HG03520 (cell line): ENCODE measurements around the gene MAD1L1.

ENCODE experiments used
- ATAC-seq: cut with Tn5 transposase; IDR thresholded peaks from one replicate; pipeline ENCODE4 v1.9.1; 2021; ENCODE audit warnings: mild to moderate bottlenecking, moderate library complexity; ENCODE audit not compliant: unreplicated experiment

Gene MAD1L1

DNA sequence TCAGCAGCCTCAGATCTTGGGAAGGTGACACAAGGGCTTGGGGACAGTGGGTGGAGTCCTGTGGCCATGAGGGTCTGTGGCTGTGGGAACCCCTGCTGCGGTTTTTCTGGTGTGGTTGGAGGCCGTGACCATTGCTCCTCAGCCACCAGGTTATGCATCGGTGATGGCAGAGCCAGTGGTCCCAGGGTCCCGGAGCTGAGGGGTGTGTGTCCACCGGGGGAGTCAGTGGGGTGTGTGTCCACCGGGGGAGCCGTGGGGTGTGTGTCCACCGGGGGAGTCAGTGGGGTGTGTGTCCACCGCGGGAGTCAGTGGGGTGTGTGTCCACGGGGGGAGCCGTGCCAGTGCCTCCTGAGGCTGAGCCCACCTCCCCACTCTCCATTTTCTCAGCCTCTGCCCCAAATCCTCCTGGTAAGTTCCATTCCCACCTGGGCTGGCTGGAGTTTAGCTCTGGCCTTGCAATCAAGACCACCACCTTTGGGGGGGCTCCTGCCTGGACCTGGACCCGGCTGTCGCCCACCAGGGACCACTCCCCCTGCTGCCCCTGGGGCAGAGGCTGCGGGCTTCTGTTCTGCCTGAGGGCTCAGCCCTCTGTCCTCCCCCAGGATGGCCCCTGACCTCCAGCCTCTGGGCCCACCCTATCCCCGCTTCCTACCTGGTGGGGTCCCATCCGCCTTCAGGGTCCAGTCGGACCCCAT, 419.2 kb downstream of the MAD1L1 start:
- ATAC-seq = no peak

DNA sequence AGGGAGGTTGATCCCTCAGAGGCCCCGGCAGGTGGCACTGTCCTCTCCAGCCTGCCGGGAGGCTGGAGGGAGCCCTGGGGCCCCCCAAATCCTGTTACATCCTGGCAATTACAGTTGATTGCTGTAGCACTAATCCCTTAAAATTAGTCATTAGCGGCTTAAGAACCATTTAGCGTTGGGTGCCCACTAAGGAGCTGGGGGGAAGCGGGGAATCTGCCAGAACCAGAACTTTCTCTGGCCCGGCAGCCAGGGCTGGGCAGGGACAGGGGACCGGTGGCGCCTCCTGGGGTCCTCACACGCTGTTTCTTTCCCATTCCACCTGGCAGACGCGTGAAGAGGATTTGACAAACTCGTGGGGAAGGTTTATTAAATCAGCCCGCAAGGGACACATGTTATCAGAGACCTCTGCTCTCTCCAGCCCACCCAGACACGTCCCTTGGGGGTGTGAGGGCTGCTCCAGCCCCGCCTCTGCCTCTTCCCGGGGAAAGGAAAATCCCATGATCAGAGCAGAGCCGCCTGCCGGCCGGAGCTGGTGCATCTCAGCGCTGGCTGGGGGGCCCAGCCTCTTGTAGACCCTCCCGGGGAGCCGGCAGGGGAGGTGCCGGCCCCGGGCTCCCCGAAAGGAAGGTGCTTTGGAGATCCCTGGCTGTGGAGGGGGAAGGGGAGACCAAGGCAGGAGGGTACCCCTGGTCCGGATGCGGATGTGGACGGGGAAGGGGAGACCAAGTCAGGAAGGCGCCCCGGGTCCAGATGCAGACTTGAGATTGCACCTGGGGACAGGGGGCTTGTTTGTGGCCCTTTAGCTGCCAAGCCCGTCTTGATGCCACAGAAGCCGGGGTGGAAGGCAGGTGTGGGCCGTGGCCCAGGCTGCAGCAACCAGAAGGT, 420.0 kb downstream of the MAD1L1 start:
- ATAC-seq = no peak

DNA sequence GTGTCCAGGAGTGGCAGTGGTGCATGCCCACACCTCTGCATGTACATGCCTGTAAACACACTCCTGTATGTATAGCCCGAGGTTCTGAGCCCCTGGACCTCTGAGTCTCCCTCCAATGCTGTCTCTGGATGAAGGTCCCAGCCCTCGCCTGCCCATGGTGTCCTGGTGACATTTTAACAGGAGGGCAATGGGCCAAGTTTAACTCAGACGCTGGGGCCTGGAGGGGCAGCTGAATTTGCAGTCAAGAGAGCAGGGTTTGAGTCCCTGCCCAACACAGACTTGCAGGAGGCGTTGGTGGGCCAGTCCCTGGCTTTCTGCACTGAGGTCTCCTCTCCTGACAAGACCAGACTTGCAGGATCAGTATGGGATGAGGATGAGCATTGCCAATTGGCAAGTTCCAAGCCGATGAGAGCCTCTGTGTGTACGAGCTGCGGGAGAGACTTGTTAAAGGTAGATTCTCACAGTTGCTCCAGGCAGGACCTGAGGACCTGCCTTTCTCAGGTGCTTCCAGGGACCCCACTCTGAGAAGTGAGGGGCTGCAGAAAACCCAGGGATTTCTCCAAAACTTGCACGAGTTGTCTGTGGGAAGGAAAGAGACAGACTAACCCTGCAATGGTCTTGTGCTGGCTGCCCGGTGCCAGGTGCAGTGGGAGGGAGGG, 420.8 kb downstream of the MAD1L1 start:
- no peak for ATAC-seq

DNA sequence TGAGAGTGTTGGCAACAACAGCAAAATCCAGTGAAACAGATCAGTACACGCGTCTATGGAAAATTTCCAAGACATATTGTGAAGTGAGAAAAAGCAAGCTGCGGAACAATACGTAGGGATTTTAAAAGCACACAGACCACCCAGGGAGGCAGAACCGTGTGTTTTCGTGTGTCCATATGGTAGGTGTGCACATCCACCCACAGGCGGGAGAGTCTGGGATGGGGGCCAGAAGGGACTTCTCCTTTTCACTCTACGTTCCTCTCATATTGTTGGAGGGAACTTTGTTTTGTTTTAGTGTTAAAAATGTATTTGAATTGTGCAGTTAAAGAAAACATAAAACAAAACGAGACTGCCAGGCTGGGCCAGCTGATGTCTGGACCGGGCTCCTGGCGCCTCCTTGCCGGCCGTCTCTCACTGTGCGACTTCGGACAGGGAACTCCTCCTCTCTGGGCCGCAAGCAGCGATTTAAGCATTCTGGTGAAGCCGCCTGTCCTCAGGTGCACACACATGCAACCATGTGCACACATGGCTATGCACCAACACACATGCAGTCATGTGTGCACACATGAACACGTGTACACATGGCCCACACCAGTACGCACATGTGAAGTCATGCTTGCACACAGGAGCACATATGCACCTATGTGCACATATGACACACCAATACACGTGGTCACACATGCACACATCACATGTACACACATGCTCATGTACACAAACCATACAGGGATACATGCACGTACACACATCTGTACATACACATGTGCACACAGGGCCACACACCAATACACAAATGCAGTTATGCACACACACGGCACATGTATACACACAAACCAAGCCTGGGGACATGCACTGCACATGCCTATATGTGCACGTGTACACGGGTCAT, 421.5 kb downstream of the MAD1L1 start:
- ATAC-seq = no peak

DNA sequence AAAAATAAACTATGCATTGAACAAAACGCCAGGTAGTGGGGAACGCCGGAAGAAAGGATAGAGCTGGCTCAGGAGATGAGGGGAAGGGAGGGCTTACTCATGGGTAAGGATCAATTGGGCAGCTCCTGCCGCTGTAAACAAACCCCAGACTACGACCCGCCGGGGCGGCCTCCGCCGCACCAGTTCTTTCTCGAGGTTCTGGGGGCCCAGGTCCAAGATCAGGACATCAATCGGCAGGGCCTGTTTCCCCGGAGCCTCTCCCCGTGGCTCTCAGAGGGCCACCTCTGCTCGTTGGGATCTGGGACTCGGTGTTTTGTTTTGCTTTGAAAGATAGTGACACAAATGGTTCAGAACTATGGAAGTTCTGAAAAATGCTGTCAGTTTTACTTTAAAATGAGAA, 422.2 kb downstream of the MAD1L1 start:
- ATAC-seq = no peak

DNA sequence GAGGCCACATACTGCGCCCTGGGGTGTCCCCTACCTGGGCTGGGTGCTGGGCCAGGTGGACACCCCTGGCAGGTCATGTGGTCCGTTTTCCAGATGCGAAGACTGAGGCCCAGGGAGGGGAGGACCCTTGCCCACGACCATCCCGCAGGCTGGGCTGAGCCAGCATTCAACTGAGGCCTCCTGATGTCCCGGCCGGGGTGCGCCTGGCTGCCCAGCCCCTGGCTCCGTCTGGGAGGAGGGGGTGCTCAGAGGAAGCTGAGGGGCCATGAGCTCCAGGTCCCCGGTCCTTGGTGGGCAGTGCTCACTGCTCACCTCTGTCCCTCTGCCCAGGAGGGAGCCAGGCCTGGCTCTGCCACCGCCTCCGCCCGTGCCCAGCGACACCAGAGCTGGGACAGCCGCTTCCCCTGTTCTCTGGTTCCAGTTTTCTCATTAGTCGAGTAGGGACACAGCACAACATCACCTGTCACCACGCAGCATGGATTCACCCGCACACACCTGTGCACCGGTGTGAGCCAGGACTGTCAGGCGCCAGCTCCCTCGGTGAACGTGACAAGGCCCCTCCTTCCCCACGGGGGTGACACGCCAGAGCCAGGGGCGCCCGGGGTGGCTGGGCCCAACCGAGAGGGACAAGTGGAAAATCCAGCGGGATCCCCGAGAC, 423.0 kb downstream of the MAD1L1 start:
- ATAC-seq = no peak

DNA sequence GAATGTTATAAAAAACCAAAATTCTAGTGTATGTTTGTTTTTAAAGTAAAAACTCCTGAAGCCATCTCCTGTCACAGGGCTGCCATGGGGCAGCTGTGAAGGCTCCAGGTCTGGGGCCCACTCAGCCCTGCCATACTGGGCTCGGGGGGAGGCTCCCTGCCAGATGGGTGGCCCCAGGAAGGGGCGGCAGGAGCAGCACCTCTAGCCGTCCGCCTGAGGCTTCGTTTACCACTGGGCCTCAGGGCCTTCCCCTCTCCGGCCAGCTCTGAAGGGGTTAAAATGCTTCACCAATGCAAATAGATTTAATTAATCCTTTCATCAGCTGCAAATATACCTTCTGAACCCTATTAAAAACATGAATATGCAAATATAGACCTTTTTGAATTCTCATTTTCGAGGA, 423.7 kb downstream of the MAD1L1 start:
- no peak for ATAC-seq

DNA sequence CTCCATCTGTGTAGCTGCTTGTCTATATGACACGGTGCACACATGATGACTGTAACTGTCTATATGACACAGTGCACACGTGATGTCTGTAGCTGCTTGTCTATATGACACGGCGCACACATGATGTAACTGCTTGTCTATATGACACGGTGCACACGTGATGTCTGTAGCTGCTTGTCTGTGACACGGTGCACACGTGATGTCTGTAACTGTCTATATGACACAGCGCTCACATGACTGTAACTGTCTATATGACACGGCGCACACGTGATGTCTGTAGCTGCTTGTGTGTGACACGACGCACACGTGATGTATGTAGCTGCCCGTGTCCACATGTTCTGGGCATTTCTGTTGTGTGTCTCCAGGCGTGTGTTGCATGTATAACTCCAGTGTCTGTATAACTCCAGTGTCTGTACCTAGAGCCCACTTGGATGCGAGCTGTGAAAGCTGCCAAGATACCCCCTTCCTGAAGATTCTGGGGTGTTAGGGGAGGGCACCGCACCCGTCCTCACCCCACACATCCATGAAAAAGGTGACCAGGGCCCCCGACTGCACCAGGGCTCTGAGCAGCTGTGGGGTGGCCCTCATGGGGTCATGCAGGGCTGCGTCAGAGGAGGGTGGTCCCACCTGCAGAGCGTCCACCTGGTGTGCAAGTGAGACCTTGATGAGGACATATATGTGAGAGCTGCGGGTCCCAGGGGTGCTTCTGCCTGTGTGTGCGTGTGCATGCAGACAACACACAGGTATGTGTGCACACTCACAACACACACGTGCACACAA, 424.7 kb downstream of the MAD1L1 start:
- no peak for ATAC-seq

DNA sequence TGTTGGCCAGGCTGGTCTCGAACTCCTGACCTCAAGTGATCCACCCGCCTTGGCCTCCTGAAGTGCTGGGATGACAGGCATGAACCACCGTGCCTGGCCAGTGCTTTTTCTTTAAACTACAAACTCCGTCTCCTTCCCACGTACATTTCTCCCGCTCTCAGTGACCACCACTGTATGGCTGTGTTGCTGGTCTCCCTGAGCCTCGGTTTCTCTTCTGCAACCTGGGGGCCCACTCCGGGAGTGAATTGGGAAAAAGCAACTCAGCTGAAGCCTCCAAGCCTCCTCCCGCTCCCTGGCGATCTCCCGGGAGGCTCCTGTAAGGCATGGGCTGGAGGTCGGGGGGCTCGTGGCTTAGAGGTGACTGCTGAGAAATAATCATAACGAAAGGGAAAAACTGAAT, 426.4 kb downstream of the MAD1L1 start:
- ATAC-seq = no peak

DNA sequence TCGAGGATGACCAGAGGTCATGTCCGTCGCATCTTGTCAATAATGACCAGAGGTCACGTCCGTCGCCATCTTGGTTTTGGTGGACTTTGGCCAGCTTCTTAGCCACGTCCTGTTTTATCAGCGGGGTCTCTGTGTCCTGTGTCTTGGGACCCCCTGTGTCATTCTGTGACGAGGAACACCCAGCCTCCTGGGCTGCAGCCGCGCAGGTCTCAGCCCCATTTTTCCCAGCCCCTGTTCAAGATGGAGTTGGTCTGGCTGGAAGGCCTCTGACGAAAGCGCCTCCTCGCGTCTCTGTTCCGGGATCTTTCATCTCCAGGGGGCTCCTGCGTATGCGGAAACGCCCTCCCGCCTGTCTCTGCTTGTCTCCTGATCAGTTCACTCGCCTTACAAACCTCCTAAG, 428.4 kb downstream of the MAD1L1 start:
- ATAC-seq = no peak

DNA sequence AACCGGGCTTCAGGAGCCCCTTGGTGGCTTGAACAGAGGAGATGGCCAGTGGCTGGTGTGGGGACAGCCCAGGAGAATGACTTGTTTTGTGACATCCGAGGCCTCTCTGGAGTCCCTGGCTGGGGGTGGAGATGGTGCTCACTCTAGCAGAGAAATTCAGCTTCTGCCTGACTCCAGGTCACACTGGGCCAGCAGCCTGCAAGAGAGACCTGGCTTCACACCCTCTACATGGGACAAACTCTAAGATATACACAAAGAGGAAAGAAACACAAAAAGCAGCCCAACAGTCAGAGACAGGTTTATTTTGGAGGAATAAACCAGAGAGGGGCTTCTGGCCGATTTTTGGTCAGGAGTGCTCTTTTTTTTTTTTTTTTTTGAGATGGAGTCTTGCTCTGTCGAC, 429.8 kb downstream of the MAD1L1 start:
- no peak for ATAC-seq

DNA sequence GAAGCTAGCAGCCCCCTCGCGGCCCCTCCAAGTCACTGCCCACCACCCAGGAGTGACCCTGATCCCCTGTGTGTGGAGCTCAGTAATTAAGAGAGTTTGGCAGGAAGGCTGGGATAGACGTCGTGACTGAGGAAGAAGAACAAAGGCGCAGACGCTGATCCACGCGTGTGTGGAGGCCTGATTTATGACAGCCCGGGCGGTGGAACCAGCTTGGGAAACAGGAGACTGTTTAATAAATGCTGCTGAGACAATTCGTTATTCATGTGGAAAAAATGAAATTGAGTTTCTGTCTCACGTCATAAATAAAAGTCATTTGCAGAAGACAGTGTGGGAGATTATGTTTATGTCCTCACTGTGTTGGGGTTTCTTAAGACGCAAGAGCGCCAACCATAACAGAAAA, 431.8 kb downstream of the MAD1L1 start:
- ATAC-seq = no peak

DNA sequence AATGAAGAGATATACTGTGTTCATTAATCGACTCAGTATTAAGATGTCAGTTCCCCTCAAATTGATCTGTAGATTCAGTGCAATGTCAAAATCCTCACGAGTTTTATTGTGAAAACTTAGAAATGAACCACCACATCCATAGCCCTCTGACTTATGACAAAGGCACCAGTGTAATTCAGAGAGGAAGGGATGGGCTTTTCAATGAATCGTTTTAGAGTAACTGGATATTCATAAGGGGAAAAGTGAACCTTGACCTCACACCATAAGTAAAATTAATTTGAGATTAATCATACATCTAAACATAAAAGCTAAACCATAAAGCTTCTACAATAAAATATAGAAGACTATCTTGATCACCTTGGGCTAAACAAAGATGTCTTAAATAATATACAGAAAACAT, 434.6 kb downstream of the MAD1L1 start:
- no peak for ATAC-seq

DNA sequence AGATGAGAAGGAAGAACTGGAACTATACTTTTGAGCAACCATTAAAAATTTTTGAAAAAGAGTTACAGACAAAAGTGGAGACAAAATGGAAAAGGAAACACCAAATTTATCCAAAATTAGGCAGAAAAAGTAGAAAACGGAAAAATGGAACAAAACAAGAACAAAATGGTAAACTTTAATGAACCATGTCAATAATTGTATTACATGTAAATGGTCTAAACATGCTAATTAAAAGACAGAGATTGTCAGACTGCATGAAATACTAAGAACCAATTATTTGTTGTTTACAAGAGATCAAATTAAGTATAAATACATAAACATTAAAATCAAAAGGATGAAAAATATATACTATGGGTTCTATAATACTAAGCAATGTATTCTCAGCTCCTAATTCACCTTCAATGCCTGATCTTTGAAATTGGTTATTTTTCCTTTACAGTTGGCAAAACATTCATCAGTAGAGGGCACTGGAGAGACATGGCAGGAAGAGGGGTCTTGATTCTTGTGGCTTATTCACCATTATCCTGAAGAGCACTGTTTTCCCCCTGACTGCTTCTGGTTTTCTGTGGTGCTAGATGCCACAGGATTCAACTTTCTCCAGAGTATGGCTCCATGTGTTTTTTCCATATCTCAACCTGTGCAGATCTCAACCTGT, 437.7 kb downstream of the MAD1L1 start:
- no peak for ATAC-seq

DNA sequence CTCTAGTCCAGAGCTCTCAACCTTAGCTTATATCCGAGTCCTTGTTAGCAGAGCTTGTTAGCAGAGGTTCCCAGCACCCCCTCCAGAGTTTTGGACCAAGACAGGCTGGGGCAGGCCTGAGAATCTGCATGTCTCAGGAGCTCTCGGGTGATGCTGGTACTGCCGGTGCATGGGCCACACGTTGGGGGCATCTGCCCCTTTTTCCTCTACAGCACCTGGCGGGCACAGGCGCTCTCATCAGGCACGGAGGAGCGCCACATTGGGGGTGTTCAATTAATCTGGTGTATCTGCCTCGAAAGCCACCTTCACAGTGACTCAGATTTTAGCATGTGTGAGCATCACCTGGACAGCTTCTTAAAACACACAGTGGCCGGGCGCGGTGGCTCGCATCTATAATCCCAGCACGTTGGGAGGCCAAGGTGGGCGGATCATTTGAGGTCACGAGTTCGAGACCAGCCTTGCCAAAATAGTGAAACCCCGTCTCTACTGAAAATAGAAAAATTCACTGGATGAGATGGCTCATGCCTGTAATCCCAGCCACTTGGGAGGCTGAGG, 445.0 kb downstream of the MAD1L1 start:
- ATAC-seq = no peak

DNA sequence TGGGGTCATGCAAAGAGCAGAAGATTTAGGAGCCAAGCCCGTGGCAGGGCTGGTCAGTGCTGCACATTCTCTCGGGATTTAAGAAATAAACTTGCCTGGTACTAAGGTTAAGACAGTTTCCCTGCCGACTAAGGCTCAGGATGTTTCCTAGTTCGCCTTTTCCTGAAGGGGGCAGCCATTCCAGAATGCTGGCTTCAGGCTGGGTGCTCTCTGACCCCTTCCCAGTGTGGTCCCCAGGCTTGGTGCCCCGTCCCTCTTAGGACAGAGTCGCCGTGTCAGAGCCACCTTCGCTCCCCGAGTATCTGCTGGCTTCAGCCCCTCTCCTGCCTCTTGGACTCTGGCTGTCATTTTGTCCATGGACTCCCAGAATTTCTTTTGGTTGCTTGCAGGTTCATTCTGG, 445.5 kb downstream of the MAD1L1 start:
- ATAC-seq = no peak

DNA sequence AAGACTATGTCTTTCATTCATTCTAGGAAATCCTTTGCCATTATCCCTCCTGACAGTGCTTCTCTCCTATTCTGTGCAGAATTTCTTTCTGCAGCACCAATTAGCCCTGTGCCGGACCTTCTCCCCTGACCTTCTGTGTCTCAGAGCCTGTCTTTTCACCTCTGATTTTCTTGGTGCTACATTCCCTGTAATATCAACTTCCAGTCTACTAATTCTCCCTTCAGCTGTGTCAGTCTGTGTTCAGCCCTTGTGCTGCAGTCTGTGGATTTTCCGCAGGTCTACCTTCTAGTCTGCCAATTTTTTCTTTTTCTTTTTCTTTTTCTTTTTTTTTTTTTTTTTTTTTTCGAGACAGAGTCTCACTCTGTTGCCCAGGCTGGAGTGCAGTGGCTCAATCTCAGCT, 446.9 kb downstream of the MAD1L1 start:
- ATAC-seq = no peak

DNA sequence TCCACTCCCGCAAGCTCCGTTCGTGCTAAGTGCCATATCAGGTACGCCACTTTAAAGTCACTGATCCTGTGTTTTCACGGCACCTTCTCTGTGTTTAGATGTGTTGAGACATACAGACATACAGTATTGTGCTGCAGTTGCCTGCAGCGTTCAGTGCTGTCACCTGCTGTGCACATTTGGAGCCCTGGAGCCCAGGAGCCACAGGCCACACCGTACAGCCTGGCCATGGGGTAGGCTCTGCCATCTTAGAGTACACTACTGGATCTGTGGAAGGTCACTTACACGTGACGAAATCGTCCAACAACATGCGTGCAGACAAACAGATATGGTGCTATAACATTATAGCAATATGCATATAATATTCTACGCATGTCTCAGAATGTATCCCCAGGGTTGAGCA, 451.4 kb downstream of the MAD1L1 start:
- no peak for ATAC-seq

DNA sequence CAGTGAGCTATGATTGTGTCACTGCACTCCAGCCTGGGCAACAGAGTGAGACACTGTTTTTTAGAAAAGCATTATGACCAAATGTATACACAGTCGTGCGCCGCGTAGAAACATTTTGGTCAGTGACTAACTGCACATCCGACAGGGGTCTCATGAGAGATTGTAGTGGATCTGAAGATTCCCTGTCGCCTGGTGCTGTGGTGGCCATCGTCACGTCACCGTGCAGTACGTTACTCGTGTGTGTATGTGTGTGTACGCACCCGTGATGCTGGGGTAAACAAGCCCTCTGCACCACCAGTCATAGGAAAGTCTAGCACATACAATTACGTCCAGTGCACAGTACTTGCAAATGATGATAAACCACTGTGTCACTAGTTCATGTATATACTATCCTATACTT, 453.3 kb downstream of the MAD1L1 start:
- ATAC-seq = no peak
